ENCODE data around the gene ZNF385A.
A peak's percentile ranks its signal among the peaks of the same experiment; 100 is the strongest.

ZNF385A gene

DNA sequence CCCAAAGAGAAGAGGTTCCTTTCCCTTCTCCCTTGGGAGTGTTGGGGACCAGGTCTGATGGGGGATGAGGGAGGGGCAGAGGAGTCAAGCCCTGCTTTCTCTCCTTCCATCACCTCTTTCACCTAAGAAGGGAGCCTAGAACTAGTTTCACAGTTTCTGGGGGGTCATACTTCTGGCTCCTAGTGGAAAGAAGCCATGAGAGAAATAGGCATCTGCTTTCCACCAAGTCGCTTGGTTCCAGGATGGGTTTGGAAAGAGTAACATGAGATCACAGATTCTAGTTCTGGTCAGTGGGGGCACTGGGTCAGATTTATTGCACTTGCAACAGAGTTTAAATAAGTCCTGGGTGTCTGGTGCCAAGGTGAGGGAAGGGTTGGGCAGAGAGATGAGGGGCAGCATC lies 10.5 kb upstream of the ZNF385A start:
- DNase-seq (ENCODE audit: low read depth, low spot score) = no peak

DNA sequence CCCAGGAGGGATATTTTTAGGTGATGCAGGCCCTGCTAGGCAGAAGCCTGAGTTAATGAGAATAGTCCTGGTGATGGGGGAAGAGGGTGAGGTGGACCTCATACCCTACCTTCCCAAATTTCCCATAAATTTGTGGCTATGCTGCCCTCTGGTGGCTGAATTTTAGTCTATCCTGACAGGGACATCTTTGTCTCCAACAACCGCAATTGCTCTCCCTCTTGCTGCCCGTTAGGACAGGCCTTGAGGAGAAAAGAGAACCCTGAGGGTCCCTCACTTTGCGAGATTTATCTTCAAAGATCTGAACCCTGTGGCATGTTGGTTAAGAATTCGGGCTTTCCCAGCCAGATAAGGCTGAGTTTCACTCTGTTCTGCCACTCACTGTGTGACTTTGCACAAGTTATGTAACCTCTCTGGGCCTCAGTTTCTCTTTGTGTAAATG lies 9.8 kb upstream of the ZNF385A start:
- in situ Hi-C loops (cut with HindIII; ENCODE audit: low sequenced_read_pairs) = no loop called here
- no peak overlapping the region for H3K4me3 ChIP-seq (ENCODE audit: low read depth, low read length)
- TF ChIP-seq, protein P1, sequence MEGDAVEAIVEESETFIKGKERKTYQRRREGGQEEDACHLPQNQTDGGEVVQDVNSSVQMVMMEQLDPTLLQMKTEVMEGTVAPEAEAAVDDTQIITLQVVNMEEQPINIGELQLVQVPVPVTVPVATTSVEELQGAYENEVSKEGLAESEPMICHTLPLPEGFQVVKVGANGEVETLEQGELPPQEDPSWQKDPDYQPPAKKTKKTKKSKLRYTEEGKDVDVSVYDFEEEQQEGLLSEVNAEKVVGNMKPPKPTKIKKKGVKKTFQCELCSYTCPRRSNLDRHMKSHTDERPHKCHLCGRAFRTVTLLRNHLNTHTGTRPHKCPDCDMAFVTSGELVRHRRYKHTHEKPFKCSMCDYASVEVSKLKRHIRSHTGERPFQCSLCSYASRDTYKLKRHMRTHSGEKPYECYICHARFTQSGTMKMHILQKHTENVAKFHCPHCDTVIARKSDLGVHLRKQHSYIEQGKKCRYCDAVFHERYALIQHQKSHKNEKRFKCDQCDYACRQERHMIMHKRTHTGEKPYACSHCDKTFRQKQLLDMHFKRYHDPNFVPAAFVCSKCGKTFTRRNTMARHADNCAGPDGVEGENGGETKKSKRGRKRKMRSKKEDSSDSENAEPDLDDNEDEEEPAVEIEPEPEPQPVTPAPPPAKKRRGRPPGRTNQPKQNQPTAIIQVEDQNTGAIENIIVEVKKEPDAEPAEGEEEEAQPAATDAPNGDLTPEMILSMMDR (IDR thresholded peaks at IDR 0.05; ENCODE audit: low read depth, low read length) = peak; percentile 71
- DNase-seq (ENCODE audit: low read depth, low spot score) = peak; percentile 33

More for the DNA sequence above, 10.5 kb upstream of the ZNF385A start:
- H3K4me3 ChIP-seq (ENCODE audit: low read depth, low read length) = no peak overlapping the region
- TF ChIP-seq, protein P1 (IDR thresholded peaks at IDR 0.05; ENCODE audit: low read depth, low read length) = no peak
- in situ Hi-C loops (cut with HindIII; ENCODE audit: low sequenced_read_pairs) = no loop called here

DNA sequence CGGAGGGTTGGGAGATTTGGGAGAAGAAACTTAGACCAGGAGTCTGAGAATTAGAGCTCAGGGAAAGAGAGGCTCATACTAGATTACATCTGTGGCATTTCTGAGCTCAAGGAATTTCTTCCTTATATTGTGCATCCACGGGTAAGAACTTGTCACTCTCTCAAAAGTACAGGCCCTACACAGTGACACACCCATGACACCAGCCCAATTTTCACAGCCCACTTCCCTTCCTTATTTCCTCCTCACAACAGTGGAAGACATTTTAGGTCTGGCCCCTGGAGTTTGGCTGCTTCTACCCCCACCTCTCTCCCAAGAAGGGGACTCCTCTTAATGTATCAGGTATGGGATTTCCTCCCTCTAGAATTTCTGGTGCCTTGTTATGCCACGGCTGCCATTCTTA lies 9.2 kb upstream of the ZNF385A start:
- DNase-seq (ENCODE audit: low read depth, low spot score) = no peak
- in situ Hi-C loops (cut with HindIII; ENCODE audit: low sequenced_read_pairs) = no loop called here
- TF ChIP-seq, protein P1 (IDR thresholded peaks at IDR 0.05; ENCODE audit: low read depth, low read length) = no peak
- H3K4me3 ChIP-seq (ENCODE audit: low read depth, low read length) = no peak overlapping the region

DNA sequence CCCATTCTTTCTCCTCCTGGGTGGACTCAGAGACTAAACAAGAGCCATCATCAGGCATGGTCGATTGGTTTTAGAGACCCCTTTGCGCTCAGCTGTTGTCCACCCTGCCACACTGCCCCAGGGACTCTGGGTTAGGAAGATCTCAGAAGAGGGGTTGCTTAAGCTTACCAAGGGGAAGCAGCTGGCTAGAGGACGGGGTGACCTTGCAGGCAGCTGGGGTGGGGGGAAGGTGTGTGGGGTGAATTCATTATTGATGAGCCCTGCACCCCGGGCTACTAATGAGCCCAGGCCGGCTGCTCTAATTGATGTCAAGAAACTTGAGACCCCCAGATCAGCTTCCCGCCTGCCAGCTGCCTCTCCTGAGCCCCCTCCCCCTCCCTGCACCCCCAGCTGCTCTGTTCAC lies 8.7 kb upstream of the ZNF385A start:
- no peak for DNase-seq (ENCODE audit: low read depth, low spot score)
- TF ChIP-seq, protein P1 (IDR thresholded peaks at IDR 0.05; ENCODE audit: low read depth, low read length) = no peak
- in situ Hi-C loops (cut with HindIII; ENCODE audit: low sequenced_read_pairs) = no loop called here
- no peak overlapping the region for H3K4me3 ChIP-seq (ENCODE audit: low read depth, low read length)

DNA sequence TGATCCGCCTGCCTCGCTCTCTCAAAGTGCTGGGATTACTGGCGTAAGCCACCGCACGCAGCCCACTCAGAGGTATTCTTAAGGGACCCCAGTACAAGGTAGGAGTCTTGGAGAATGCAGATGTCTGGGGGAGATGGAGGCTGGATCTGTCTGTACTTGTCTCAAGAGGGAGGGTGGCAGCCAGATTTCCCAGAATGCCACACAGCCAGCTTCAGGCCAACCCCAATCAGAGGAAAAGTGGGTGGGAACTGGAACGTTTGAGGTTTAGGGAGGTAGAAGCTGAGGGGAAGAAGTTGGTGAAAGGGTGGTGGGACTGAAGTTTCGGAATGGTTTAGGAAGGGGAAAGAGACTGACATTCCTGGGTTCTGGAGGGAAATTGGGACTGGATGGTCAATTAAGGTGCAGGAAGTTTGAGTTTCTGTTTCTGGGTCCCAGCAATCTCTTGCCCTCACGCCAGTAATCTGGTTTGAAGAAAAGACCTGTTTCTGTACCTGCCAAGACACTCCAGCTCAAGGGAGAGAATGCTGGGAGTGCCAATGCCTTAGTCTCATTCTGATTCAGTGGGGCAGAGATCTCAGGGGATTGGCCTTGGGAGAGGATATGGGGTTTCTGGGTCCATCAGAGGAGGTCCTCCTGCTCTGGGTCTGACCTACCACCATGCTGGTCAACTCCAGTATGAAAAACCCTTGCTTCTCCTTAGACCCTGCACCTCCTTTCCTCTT lies 8.1 kb upstream of the ZNF385A start:
- TF ChIP-seq, protein P1 (IDR thresholded peaks at IDR 0.05; ENCODE audit: low read depth, low read length) = no peak
- no peak for DNase-seq (ENCODE audit: low read depth, low spot score)
- H3K4me3 ChIP-seq (ENCODE audit: low read depth, low read length) = no peak overlapping the region
- in situ Hi-C loops (cut with HindIII; ENCODE audit: low sequenced_read_pairs) = no loop called here

DNA sequence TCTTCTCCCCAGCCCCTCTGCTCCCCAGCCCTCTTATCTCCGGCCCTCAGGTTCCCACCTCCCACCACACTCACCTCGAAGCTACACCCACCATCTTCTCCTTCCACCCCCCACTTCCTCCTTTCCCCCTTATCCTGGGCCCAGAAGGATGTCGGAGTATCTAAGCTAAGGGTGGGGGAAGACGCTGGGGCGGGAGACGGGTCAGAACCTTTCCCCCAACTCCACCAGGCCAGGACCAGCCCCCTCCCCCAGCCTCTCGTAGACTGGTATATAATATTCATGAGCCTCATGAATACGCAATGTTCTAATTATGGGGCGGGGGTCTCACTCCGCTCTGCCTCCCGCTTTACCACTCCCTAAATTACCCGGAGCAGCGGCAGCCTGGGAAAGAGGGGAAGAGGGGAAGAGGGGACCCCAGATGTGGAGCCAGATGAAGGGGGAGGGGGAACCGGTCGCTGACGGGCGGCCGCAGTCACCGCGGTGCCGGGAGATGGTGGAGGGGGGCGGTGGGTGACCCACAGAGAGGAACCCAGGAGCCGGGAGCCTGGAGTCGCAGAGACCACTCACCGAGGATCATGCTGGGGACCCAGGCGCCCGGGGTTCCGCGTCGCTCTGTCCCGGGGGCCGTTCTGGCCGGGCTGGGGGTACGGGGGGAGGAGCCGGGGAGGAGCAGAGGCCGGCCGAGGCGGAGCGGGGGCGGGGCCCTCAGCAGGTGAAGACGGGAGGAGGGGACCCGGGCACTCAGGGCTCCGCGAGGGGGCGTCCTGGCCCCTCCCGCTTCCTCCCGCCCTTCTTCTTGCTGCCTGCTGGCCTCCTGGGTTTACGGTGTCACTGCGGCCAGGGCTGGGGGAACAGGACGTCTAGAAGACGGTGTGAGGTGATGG lies 6.4 kb upstream of the ZNF385A start:
- in situ Hi-C loops (cut with HindIII; ENCODE audit: low sequenced_read_pairs) = no loop called here
- no peak for DNase-seq (ENCODE audit: low read depth, low spot score)
- peak overlapping the region; percentile 26 for H3K4me3 ChIP-seq (ENCODE audit: low read depth, low read length)
- TF ChIP-seq, protein P1 (IDR thresholded peaks at IDR 0.05; ENCODE audit: low read depth, low read length) = peak; percentile 15
